Measurements from ENCODE around the gene SOCS2.

The SOCS2 gene

DNA sequence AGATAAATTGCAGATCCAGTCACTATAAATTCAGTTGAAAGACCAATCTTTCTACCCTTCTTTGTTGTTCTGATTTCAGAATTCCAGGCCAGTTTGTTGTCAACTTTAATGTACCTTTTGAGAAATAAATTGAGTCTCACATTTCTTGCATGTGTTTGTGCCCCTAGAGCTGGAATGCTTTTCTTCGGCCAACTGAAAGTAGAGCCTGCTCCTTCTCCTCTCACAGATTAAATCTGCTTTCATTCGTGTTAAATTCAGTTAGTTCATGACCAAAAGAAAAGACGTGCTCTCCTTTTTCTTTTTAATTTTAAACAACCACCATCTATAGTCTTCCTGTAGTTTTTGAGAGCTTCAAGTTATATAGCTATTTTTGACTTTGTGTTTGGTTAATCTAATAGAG is 22.9 kb downstream of the SOCS2 start:
- no peak for DNase-seq (ENCODE audit: low read depth, low spot score)
- Histone ChIP-seq H3K27me3 (ENCODE audit: insufficient read depth, insufficient read length) (peaks cover 9% of the 10 kb centered on the region), H3K36me3 (ENCODE audit: insufficient read depth, insufficient read length, low read length) (no peaks in the 10 kb centered on the region), H3K4me3 (ENCODE audit: insufficient read length, low read depth) (no peak overlapping the region), H3K4me1 (ENCODE audit: insufficient read depth, insufficient read length) (no peaks in the 10 kb centered on the region), H3K9ac (ENCODE audit: insufficient read length, low read depth) (no peak overlapping the region), H3K9me3 (ENCODE audit: insufficient read depth, low read length) (no peaks in the 10 kb centered on the region)
- TF ChIP-seq SUZ12 (IDR thresholded peaks at IDR 0.05; ENCODE audit: extremely low read depth, insufficient read depth, insufficient read length) (no peak), YY1 (IDR thresholded peaks at IDR 0.05; ENCODE audit: insufficient read depth, insufficient read length) (no peak), ZNF274 (IDR thresholded peaks at IDR 0.05; ENCODE audit: low read depth, low read length) (no peak)

DNA sequence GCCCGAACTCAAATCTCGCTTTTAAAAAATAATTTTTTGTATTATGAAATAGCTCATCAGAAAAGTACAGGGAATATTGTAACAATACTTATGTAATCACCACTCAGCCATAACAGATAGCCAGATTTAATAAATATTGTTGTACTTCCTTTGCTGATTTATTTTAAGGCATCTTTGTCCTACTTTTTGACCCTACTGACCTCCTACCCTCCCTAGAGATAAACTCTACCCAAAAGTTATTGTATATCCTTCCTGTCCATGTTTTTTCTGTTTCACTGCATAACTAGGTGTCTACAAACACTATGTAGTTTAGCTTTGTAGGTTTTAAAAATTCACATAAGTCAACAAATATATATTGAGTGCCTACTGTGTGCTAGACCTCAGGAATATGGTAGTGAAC is 25.1 kb downstream of the SOCS2 start:
- DNase-seq (ENCODE audit: low read depth, low spot score) = no peak
- H3K9me3 ChIP-seq (ENCODE audit: insufficient read depth, low read length) = no peaks in the 10 kb centered on the region
- TF ChIP-seq ZNF274 (IDR thresholded peaks at IDR 0.05; ENCODE audit: low read depth, low read length) = no peak
- TF ChIP-seq YY1 (IDR thresholded peaks at IDR 0.05; ENCODE audit: insufficient read depth, insufficient read length) = no peak
- no peak for TF ChIP-seq SUZ12 (IDR thresholded peaks at IDR 0.05; ENCODE audit: extremely low read depth, insufficient read depth, insufficient read length)
- no peak overlapping the region for H3K9ac ChIP-seq (ENCODE audit: insufficient read length, low read depth)
- H3K4me1 ChIP-seq (ENCODE audit: insufficient read depth, insufficient read length) = no peaks in the 10 kb centered on the region
- no peaks in the 10 kb centered on the region for H3K36me3 ChIP-seq (ENCODE audit: insufficient read depth, insufficient read length, low read length)
- no peak overlapping the region for H3K4me3 ChIP-seq (ENCODE audit: insufficient read length, low read depth)
- no peaks in the 10 kb centered on the region for H3K27me3 ChIP-seq (ENCODE audit: insufficient read depth, insufficient read length)

DNA sequence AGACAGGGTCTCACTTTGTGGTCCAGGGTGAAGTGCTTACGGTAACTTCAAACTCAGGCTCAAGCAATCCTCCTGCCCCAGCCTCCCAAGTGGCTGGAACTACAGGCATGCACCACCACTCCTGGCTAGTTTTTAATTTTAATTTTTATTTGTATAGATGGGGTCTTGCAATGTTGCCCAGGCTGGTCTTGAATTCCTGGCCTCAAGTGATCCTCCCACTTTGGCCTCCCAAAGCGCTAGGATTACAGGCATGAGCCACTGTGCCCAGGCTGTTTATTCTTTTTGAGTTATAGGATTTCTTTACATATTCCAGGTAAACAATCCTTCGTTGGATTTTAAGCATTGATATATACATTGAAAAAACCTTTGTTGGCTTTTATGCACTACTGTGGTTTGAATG is 26.7 kb downstream of the SOCS2 start:
- Histone ChIP-seq H3K36me3 (ENCODE audit: insufficient read depth, insufficient read length, low read length) (no peaks in the 10 kb centered on the region), H3K9me3 (ENCODE audit: insufficient read depth, low read length) (no peaks in the 10 kb centered on the region), H3K4me3 (ENCODE audit: insufficient read length, low read depth) (no peak overlapping the region), H3K9ac (ENCODE audit: insufficient read length, low read depth) (no peak overlapping the region), H3K4me1 (ENCODE audit: insufficient read depth, insufficient read length) (no peaks in the 10 kb centered on the region), H3K27me3 (ENCODE audit: insufficient read depth, insufficient read length) (no peaks in the 10 kb centered on the region)
- TF ChIP-seq ZNF274 (IDR thresholded peaks at IDR 0.05; ENCODE audit: low read depth, low read length) (no peak), YY1 (IDR thresholded peaks at IDR 0.05; ENCODE audit: insufficient read depth, insufficient read length) (no peak), SUZ12 (IDR thresholded peaks at IDR 0.05; ENCODE audit: extremely low read depth, insufficient read depth, insufficient read length) (no peak)
- DNase-seq (ENCODE audit: low read depth, low spot score) = no peak

DNA sequence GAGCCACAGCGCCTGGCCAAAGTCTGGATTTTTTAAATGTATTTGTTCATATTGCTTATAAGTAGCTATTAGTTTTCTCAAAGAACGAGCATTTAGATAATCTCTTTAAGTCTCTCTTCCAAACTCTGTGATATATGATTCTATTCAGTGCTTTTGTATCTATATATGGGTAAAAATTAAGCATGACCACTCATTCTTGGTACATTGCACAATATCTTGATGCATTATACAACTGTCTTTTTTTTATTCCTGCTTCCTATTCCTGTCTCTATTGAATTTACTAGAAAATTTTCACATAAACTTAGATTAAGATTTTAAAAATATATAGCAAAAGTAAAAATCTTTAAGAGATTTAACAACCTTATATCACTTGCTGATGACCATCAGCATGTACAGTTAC is 29.1 kb downstream of the SOCS2 start:
- H3K36me3 ChIP-seq (ENCODE audit: insufficient read depth, insufficient read length, low read length) = no peaks in the 10 kb centered on the region
- no peaks in the 10 kb centered on the region for H3K4me1 ChIP-seq (ENCODE audit: insufficient read depth, insufficient read length)
- no peak overlapping the region for H3K4me3 ChIP-seq (ENCODE audit: insufficient read length, low read depth)
- no peak overlapping the region for H3K9ac ChIP-seq (ENCODE audit: insufficient read length, low read depth)
- no peaks in the 10 kb centered on the region for H3K27me3 ChIP-seq (ENCODE audit: insufficient read depth, insufficient read length)
- no peak for DNase-seq (ENCODE audit: low read depth, low spot score)
- TF ChIP-seq YY1 (IDR thresholded peaks at IDR 0.05; ENCODE audit: insufficient read depth, insufficient read length) (no peak), ZNF274 (IDR thresholded peaks at IDR 0.05; ENCODE audit: low read depth, low read length) (no peak), SUZ12 (IDR thresholded peaks at IDR 0.05; ENCODE audit: extremely low read depth, insufficient read depth, insufficient read length) (no peak)
- H3K9me3 ChIP-seq (ENCODE audit: insufficient read depth, low read length) = no peaks in the 10 kb centered on the region

DNA sequence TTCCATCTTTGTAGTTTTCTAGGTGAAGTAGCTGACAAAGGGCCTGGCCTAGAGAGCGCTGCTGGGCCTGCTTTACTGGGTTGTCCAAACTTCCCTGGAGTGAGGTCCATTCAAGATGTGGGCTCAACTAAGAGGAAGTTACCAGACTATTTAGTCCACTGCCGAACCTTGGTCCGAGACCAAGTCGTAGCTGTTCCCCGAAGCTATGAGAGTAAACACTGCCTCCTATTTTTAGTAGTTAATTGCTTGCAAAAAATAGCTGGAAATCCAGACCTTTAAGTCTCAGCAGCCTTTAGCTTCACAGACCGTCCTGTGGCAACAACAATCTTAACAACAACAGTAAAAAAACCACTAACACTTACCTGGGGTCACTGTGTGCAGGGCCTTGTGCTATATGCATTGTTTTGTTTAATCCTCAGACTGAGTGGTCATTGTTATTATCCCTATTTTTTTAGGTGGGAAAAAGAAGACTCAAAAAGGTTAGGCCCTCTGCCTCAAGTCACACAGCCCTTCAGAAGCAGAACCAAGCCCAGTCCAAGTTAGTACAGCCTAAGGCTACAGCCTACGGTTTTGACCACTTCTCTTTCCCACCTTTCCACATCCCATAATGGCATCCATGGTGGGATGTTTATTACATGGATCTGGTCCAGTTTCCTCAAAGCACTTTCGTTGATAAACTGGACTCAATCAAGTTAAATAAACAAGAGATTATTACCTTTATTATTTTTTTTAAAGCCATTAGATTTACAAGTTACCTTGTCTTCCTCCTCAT is 30.6 kb downstream of the SOCS2 start:
- DNase-seq (ENCODE audit: low read depth, low spot score) = no peak
- H3K9me3 ChIP-seq (ENCODE audit: insufficient read depth, low read length) = no peaks in the 10 kb centered on the region
- no peak overlapping the region for H3K4me3 ChIP-seq (ENCODE audit: insufficient read length, low read depth)
- no peak for TF ChIP-seq SUZ12 (IDR thresholded peaks at IDR 0.05; ENCODE audit: extremely low read depth, insufficient read depth, insufficient read length)
- no peak for TF ChIP-seq YY1 (IDR thresholded peaks at IDR 0.05; ENCODE audit: insufficient read depth, insufficient read length)
- TF ChIP-seq ZNF274 (IDR thresholded peaks at IDR 0.05; ENCODE audit: low read depth, low read length) = no peak
- no peaks in the 10 kb centered on the region for H3K27me3 ChIP-seq (ENCODE audit: insufficient read depth, insufficient read length)
- no peak overlapping the region for H3K9ac ChIP-seq (ENCODE audit: insufficient read length, low read depth)
- no peaks in the 10 kb centered on the region for H3K4me1 ChIP-seq (ENCODE audit: insufficient read depth, insufficient read length)
- no peaks in the 10 kb centered on the region for H3K36me3 ChIP-seq (ENCODE audit: insufficient read depth, insufficient read length, low read length)

DNA sequence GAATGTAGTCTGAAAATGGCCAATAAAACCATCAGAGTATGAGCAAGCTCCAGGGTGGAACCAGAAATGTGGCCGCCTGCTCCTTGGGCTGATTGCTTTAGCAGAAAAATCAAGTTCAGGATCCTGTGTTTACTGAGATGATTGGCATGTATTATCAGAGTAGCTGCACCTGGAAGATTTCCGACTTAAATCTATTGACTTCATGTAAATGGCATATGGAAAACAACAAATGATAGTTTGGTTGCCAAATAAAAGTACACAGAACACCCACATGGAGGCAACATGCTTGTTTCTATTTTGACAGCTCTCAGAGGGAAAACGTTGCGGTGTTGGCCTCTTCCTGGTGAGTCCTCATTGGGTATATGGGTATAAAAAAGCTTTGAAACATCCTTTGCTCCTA is 31.3 kb downstream of the SOCS2 start:
- H3K4me1 ChIP-seq (ENCODE audit: insufficient read depth, insufficient read length) = no peaks in the 10 kb centered on the region
- no peak for TF ChIP-seq ZNF274 (IDR thresholded peaks at IDR 0.05; ENCODE audit: low read depth, low read length)
- TF ChIP-seq SUZ12 (IDR thresholded peaks at IDR 0.05; ENCODE audit: extremely low read depth, insufficient read depth, insufficient read length) = no peak
- TF ChIP-seq YY1 (IDR thresholded peaks at IDR 0.05; ENCODE audit: insufficient read depth, insufficient read length) = no peak
- H3K9me3 ChIP-seq (ENCODE audit: insufficient read depth, low read length) = no peaks in the 10 kb centered on the region
- no peak overlapping the region for H3K4me3 ChIP-seq (ENCODE audit: insufficient read length, low read depth)
- no peak for DNase-seq (ENCODE audit: low read depth, low spot score)
- no peak overlapping the region for H3K9ac ChIP-seq (ENCODE audit: insufficient read length, low read depth)
- H3K36me3 ChIP-seq (ENCODE audit: insufficient read depth, insufficient read length, low read length) = no peaks in the 10 kb centered on the region
- H3K27me3 ChIP-seq (ENCODE audit: insufficient read depth, insufficient read length) = no peaks in the 10 kb centered on the region

DNA sequence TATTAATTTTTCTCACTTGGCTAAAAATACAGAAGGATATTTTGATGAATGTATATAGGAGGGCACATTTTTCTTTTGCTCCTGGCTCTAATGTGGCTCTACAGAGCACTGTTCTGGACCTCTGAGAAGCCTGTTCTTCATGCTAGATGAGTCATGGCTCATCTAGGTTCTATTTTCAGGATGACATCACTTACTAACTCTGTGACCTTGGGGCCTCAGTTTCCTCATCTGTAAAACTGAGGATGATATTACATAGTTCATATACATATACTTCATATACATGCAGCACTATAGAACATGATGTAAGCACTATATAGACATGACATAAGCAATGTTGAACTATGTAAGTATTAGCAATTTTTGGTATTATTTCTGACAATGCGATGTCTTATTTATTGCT is 35.8 kb downstream of the SOCS2 start:
- Histone ChIP-seq H3K27me3 (ENCODE audit: insufficient read depth, insufficient read length) (no peaks in the 10 kb centered on the region), H3K36me3 (ENCODE audit: insufficient read depth, insufficient read length, low read length) (no peaks in the 10 kb centered on the region), H3K9me3 (ENCODE audit: insufficient read depth, low read length) (no peaks in the 10 kb centered on the region), H3K4me1 (ENCODE audit: insufficient read depth, insufficient read length) (no peaks in the 10 kb centered on the region), H3K4me3 (ENCODE audit: insufficient read length, low read depth) (no peak overlapping the region), H3K9ac (ENCODE audit: insufficient read length, low read depth) (no peak overlapping the region)
- TF ChIP-seq YY1 (IDR thresholded peaks at IDR 0.05; ENCODE audit: insufficient read depth, insufficient read length) = no peak
- no peak for TF ChIP-seq ZNF274 (IDR thresholded peaks at IDR 0.05; ENCODE audit: low read depth, low read length)
- TF ChIP-seq SUZ12 (IDR thresholded peaks at IDR 0.05; ENCODE audit: extremely low read depth, insufficient read depth, insufficient read length) = no peak
- no peak for DNase-seq (ENCODE audit: low read depth, low spot score)
